HG03196 (cell line): ENCODE data around the gene ERICH3.

Experiments used
- ATAC-seq: cut with Tn5 transposase; IDR thresholded peaks from one replicate; pipeline ENCODE4 v1.9.1; 2021; ENCODE audit not compliant: unreplicated experiment

The ERICH3 gene

DNA sequence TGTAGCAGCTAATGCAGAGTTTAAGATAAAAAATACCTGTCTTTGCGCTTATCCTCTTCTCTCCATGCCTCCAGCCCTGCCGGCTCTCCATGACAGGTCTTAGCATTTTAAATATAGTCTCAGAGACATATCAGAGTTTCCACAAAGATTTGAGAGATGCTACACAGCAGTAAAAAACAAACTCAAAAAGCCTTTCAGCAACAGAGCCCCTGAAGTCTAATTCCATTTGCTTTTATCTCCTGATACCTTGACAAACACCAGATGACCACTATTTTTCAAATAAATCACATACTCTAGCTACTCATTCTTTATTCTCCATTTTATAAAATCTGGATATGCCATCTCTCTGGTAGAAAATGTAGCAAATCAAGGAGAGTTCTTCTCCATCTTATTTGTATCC is 81.6 kb downstream of the ERICH3 start:
- ATAC-seq = no peak

DNA sequence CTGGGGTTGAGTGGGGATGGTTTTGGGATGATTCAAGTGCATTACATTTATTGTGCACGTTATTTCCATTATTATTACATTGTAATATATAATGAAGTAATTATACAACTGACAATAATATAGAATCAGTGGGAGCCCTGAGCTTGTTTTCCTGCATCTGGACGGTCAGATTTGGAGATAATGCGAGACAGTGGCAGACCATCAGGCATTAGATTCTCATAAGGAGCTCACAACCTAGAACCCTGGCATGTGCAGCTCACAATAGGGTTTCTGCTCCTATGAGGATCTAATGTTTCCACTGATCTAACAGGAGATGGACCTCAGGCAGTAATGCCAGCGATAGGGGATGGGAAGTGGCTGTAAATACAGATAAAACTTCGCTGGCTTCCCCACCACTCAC is 83.3 kb downstream of the ERICH3 start:
- no peak for ATAC-seq

DNA sequence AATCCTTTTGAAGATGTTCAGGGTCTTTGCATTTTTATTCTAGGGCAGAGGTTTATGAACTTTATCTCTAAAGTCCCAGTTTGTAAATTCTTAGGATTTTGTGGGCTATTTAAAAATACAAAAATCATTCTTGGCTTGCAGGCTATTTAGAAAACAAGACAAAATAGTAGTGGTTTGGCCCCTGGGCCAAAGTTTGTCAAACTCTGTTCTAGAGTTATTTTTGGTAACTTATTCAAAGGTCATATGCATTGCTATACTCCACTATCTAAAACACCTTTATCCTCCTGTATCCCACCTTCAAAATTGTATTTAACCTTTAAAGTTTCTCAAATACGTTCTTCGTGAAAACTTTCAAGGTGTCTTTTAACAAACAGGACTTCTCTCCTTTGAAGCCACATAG is 85.7 kb downstream of the ERICH3 start:
- no peak for ATAC-seq

DNA sequence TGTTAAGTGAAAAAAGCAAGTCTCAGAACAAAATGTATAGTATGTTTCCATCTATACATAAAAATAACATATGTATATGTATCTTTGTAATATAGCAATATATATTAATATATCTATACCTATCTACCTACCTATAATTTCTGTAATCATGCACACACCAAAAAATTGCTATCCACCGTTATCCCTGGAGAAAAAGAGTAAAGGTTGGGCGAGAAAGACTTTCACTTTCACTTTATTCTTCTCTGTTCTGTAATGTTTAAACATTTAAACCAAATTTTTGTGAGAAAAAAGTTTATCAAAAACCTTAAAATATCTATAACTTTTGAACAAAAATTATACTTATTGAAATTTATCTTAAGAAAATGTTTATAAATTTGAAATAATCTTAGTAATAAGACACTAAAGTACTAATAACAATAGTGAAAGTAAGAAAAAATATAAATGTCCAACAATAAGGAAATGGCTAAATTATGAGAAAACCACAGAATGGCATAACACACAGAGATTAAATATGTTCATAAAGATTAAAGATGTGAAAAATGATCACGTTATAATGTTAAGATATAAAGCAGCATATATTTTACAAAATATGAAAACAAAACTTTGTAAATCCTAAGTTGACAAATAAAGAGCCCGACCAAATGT is 87.2 kb downstream of the ERICH3 start:
- ATAC-seq = no peak

DNA sequence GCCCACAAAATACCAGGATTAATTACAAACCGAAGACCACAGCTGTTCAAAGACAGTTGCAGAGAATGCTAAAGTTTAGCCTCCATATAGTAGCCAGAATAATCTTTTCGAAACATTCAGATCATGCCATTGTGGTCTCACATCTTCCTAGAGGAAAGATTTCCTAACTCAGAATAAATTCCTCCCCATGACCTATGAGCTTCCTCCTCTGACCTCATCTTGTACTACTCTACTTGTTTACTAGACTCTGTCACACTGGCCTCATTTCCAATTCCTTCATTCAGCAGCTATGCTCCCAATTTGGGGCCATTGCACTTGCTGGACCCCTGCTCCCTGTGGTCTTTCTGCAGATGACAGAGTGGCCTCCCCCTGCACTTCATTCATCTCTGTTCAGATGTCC is 89.4 kb downstream of the ERICH3 start:
- no peak for ATAC-seq

DNA sequence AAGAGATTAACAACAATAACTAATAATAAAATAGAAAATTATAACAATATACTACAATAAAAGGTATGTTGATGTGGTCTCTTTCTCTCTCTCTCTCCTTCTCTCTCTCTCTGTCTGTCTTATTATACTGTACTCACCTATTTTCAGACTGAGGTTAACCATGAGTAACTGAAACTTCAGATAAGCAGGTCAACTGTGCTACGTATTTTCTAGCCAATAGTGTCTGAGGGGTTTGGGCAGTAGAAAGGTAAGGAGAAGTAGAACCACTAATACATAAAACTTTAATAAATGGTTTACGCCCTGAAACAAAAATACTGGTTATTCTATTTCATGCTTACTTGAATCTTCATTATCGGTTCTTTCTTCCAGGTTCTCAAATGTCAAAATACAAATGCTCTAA is 90.2 kb downstream of the ERICH3 start:
- no peak for ATAC-seq

DNA sequence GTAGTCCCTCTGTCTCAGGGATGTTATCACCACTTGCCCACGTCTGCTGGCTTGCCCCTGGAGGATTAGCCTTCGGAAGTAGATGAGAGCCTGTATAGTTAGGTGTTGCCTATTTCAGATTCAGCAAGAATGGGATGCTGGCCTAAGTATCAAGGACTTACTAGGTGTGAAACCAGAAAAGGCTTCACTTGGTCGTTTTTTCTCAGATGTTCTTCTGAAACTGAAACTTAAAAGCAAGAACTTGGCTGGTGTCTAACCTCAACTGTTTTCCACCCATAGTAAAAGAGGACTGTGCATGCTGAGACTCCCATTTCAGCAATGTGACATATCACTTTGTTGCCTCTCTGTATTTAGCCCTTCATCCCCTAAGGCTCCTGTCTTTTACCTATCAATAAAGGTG is 94.2 kb downstream of the ERICH3 start:
- peak; percentile 100 for ATAC-seq

DNA sequence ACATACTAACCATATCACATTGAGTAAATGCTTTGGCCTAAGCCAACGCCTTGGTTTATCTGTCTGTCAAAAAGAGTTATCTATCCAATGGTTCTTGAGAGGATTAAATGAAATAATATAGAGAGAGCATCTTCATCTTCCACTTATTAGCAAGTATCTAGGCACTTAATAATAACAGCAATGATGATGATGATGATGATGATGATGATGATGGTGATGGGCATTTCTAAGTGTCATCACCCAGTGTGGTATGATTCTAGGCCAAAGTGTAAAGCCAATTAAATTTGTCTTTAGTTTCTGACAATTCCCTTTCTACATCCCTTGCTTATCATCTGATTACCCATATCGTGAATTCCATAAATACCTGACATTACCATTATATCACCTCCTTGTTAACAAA is 95.5 kb downstream of the ERICH3 start:
- no peak for ATAC-seq

DNA sequence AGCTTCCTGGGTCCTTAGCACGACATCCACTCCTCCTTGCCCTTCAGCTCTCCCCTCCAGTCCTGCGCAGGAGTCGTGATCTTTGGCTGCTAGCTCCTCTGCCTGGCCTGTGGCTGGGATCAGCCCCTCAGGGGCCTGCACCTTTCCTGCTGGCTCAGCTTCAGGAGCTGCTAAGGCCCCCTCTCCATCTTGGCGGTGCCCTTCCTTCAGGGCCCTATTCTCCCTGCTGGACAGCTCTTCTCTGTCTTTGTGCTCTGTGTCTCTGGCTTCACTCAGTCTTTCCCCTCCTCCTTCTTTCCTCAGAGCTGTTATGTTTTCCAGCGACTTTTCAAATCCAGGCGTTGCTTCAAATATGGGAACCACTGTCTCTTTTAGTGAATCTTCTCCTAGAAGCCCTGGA is 101.7 kb downstream of the ERICH3 start:
- no peak for ATAC-seq

DNA sequence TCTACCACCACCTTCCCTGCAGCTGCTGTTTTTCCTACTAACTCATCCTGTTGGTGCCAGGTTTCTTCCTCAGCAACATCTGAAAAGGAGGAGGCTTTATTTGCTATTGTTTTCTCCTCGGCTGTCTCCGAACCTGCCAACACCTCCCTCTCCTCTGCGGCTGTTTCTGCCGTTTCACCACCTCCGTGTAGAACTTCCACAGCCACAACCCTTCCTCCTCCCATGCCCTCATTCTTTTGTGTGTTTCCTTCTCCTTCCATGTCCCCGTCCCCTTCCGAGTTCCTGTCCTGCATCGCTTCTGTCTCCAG is 102.1 kb downstream of the ERICH3 start:
- ATAC-seq = no peak

DNA sequence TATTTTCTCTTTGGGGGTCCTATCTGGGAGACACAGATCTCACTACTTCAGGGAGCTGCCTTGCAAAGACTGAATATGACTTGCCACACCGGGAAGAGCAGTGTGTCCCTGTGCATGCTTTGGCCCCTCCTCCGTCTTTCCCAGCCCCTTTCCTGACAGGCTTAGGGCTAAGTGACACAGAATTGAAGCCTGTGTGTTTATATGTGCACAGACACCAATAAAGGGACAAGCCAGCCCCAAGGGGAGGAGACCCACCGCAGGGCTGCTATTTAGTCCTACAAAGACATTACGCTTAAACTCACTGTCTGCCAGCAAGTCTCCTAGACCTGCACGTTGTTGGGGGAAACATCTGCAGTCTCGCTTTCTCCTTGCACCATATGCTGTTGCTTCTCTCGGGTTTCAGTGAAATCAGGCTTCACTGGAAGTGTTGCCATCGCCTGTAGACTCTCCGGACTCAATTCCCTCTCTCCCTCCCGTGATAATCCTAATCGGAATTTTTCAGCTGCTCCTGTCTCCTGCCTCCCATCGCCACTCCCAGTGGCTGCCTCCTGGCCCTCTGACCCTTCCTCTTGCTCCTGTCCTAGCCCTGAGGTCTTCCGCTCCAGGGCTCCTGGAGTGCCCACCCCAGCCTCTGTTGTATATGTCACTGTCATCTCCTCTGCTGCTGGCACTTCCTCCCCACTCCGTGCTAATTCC is 102.6 kb downstream of the ERICH3 start:
- no peak for ATAC-seq

DNA sequence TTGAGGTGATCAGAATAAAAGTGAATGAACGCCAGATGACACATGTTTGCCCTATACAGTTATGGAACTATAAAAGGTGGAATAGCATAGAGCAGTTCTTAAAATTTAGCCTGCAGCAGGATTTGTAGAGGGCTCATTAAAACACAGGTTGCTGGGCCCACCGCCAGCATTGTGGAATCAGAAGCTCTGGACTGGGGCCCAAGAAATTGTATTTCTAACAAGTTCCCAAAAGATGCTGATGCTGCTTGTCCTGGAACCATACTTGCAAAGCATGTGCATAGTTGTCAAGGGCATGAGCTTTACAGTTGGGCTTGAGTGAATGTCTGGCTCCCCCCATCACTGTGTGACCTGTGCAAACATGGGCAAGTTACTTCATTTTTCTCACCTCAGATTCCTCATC is 123.7 kb downstream of the ERICH3 start:
- ATAC-seq = no peak

DNA sequence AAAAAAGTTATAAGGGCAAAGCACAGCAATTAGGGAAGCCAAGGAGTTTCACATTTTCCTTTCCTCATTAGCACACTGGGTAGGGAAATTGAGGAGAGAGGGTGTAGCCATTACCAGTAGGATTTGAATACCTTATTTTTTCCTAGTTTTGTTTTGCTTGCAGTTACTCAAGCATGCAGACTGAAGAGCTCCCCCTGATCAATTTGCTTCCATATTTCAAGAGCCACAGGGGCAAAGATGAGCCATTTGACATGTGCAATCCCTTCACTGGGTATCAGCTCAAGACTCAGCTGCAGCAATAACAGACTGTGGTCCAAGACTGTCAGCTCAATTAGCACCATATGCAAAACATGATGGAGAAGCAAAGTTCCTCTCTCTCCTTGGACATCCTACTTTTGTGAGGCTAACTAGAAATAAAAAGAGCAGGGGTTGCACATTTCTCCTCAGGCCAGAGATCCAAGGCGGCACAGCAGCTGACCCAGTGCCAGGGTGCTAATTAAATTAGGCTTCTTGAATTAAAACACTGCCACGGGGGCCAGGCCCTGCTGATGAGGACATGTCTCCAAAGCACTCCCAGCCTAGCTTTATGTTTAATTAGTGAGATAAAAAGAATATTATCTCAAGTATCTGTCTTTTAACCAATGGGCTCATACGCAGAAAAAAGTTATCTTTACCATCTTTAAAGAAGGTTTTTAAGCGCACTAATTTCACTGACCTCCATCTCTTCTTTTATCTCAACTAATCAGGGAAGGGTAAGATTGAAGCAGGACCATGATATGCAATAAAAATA is 124.4 kb downstream of the ERICH3 start:
- ATAC-seq = no peak

DNA sequence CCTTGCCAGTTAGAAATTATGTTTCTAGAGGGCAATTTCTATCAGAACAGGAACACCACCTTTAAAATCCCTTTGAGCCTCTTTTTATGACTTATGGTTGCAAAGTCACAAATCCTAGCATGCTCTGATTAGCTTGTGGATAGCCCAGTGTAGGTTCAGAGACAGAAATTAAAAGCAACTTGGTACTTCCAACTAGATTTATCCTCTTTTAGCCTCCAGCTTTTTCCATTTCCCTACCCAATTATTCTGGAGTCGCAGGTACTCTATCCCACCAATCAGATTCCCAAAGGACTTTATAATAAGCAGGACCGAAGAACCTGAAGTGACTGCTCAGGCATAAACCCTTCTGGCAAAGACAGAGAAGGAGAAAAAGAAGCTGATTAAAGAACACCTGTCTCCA is 127.8 kb downstream of the ERICH3 start:
- no peak for ATAC-seq

DNA sequence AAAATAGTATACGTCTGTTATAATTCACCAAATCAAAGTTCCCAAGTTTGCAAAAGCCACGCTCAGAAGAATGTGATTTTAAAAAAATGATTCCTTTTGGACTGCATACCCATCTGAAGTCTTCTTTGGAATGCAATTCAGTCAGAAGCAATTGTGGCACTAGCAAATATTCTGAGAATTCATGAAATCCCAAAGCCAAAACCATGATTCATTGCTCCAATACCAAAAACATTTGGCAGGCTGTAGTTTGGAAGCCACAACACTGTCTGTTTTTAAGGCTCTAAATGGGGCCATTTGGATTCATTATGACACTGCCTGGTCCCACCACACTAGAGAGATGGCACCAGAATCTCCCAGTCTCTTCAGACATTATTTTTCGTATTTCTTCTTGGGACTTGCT is 139.4 kb downstream of the ERICH3 start:
- ATAC-seq = no peak

DNA sequence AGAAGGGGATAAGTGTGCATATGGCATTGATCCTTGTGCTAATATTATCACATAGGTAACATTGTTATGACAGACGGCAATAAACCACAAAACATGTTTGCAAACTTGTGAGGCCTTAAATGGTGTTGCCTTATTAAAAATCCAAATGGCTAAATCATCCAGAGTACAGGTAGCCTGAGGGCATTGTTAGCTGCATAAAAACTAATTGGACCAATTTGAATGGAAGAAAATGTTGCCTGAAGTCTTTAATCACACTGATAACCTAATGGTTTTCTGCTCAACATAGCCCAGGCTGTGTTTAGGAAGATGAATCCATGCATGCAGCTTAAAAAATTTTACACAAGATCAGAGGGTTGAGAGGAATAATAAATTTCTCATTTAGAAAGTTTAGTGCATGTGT is 141.8 kb downstream of the ERICH3 start:
- no peak for ATAC-seq

DNA sequence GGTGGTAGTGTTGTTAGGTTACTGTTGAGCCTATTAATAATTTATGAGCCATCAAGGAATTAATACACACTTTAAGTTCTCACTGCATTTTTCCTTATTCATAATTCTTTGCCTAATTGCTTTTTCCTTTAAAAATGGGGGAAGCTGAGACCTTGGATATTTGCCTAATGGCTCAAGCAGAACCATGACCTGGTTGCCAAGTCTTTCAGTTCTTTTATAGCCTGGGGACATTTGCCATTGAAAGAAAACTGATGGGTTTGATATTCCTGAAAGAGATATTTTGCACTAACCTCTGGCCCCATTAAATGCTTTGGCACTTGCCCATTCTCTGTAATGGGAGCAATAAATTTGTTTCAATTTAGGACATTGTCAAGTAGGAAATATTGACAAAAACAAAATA is 142.7 kb downstream of the ERICH3 start:
- no peak for ATAC-seq

DNA sequence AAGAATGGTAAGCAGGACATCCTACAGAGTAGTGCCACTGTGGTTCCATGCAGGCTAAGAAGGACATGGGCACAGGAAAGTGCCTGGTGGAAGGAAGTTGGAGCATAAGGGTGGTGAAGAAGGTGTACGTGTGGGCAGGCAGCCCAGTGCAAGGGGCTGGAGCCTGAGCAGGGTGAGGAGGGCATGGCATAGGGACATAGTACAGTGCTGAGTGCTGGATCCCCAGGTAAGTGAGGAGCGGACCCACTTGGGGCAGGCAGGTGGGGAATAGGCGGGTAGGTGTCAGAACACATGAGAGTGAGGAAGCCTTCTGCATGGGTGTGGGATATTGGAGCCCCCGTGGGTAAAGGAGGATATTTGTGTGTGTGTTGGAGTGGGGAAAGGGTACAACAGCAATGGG is 145.5 kb downstream of the ERICH3 start:
- no peak for ATAC-seq

DNA sequence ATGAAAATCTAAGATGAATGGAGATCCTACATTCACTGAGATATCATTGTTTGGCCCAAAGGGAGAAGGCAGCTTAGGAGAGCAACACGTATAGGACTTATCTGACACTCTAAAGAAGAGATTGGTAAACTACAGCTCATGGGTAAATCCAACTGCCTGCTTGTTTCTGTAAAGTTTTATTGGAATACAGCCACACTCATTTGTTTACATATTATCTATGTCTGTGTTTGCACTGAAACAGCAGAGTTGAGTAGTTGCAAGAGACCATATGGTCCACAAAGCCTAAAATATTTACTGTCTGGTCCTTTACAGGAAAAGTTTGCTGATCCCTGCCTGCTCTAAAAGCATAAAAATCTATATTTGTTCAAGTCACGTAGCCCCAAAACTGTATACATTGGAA is 146.9 kb downstream of the ERICH3 start:
- no peak for ATAC-seq

DNA sequence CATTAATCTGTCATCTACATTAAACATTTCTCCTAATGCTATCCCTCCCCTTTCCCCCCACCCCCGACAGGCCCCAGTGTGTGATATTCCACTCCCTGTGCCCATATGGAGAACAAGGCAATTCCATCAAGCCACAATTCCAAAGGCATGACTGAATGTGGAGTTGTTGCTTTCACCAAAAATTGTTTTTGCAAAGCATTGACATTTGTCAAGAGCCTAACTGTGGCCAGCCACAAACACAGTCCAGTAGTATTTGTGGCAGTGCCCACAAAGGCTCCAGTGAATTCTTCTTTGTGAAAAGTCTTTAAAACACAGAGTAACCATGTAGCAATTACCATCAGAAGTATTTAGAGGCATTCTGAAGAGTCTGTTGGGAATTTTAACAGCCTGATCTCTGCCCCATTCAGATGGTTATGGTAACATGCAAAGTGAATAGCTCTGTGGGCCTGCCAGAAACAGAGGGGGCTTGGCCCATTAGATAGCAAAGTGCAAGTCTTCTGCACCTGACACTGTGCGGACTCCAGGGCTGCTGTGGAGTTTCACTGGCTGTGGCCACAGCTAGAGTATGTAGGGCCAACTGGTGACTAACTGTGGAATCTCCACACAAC is 149.6 kb downstream of the ERICH3 start:
- ATAC-seq = no peak

DNA sequence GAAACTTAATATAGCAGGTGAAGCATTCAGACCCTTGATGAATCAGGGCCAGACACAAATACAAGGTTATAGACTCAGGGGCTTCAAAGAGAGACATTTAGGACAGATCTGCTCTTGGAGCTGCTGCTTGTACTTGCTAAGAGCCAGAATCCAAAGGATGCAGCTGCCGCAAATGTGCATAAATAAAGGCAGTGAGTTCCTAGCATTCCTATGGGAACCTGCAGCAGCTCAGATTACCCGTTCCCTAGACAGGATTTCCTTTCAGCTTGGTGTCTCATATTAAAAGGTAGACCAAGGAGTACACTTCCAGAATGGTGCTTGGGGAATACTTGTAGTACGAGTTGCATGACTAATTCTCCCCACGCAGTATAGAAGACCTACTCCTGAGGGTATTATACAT is 151.4 kb downstream of the ERICH3 start:
- no peak for ATAC-seq
